Endodermal cell (in vitro differentiated cells): Measurements from ENCODE around the gene YWHAQ. TPM values are rescaled to one million over a fixed set of nuclear protein-coding genes. Genes with fewer than 3 reads are reported as not detected.

ENCODE experiments used
- DNase-seq: peaks from one replicate; pipeline ENCODE4 v3.0.0-alpha.2; 2017
- H3K27ac ChIP-seq: 2 replicates; pipeline ENCODE4 v1.5.1; 2013; ENCODE audit warnings: mild to moderate bottlenecking, low read depth, low read length, moderate library complexity
- H3K27me3 ChIP-seq: 2 replicates; pipeline ENCODE4 v1.6.1; 2013; ENCODE audit warnings: mild to moderate bottlenecking, low read length, moderate library complexity; ENCODE audit not compliant: insufficient read depth, control insufficient read depth, poor library complexity, severe bottlenecking
- H3K36me3 ChIP-seq: 2 replicates; pipeline ENCODE4 v1.7.0; 2013; ENCODE audit warnings: mild to moderate bottlenecking, low read length, moderate library complexity; ENCODE audit not compliant: control insufficient read depth, insufficient read depth
- H3K4me1 ChIP-seq: one replicate; pipeline ENCODE4 v1.7.0; 2013; ENCODE audit warnings: low read length; ENCODE audit not compliant: control insufficient read depth, insufficient read depth
- H3K4me3 ChIP-seq: 2 replicates; pipeline ENCODE4 v1.5.1; 2013; ENCODE audit warnings: mild to moderate bottlenecking, low read length, moderate library complexity
- H3K9ac ChIP-seq: 2 replicates; pipeline ENCODE4 v1.6.1; 2013; ENCODE audit warnings: mild to moderate bottlenecking, low read length, moderate library complexity; ENCODE audit not compliant: poor library complexity, severe bottlenecking; ENCODE audit errors: extremely low read depth
- H3K9me3 ChIP-seq: 2 replicates; pipeline ENCODE4 v1.6.1; 2013; ENCODE audit warnings: mild to moderate bottlenecking, low read length, moderate library complexity; ENCODE audit not compliant: control insufficient read depth
- H3K27ac Mint-ChIP-seq: 2 replicates; pipeline ENCODE4 v1.8.0; 2020; ENCODE audit warnings: mixed read lengths
- H3K27me3 Mint-ChIP-seq: 2 replicates; pipeline ENCODE4 v1.8.0; 2021; ENCODE audit warnings: mild to moderate bottlenecking, mixed read lengths; ENCODE audit not compliant: insufficient read depth
- H3K36me3 Mint-ChIP-seq: 2 replicates; pipeline ENCODE4 v1.8.0; 2020; ENCODE audit warnings: low read depth, mixed read lengths
- H3K4me1 Mint-ChIP-seq: 2 replicates; pipeline ENCODE4 v1.8.0; 2020; ENCODE audit warnings: mixed read lengths
- H3K4me3 Mint-ChIP-seq: 2 replicates; pipeline ENCODE4 v1.8.0; 2020; ENCODE audit warnings: mild to moderate bottlenecking, moderate library complexity, mixed read lengths
- H3K9me3 Mint-ChIP-seq: 2 replicates; pipeline ENCODE4 v1.8.0; 2020; ENCODE audit warnings: mild to moderate bottlenecking, mixed read lengths
- CTCF ChIP-seq: fragments of 200-600 bp; sonication (generic); conservative IDR thresholded peaks from 2 replicates; pipeline ENCODE4 v1.5.0; 2021; ENCODE audit warnings: antibody characterized with exemption, mild to moderate bottlenecking
- WGBS, 2 experiments: methylation state at CpG; one replicate each; pipeline versions ENCODE4 v1.1.5 to v1.1.7; 2013; ENCODE audit warnings: missing lambda C conversion rate in 2 of 2, mixed read lengths in 1 of 2; ENCODE audit not compliant: insufficient coverage in 1 of 2, insufficient read length in 1 of 2; 5-methylcytosine and 5-hydroxymethylcytosine counted together
- total RNA-seq, 2 donors: library from RNA; stranded (reverse); fragmentation: NEBNext Ultra II Directional in 1 of 2; extraction: Animal tissue kit (Norgen Biotek cat#: 25700) in 1 of 2; gene quantifications; 2 replicates in 1 of 2; 3 replicates in 1 of 2; pipeline ENCODE4 v1.2.1, GENCODE V29; 2021

The YWHAQ gene
- total RNA-seq, 2 donors from 2014 or later, result 357 to 374 TPM

- WGBS, 2 experiments, result 94 to 99% methylated on average over 7 to 9 of the region's 9 CpGs
- no peak for TF ChIP-seq CTCF
- Histone ChIP-seq H3K9ac (no peak overlapping the region), H3K27me3 (no peaks in the 10 kb centered on the region), H3K27ac (no peak overlapping the region), H3K4me3 (no peak overlapping the region), H3K36me3 (no peaks in the 10 kb centered on the region), H3K9me3 (no peaks in the 10 kb centered on the region), H3K4me1 (no peaks in the 10 kb centered on the region)
- Mint-ChIP-seq H3K4me1 (peaks cover 11% of the 10 kb centered on the region), H3K27ac (no peak overlapping the region), H3K9me3 (no peaks in the 10 kb centered on the region), H3K4me3 (no peak overlapping the region), H3K27me3 (peaks cover 3% of the 10 kb centered on the region), H3K36me3 (no peaks in the 10 kb centered on the region)
- no peak for DNase-seq
These were observed 13.8 kb upstream of the YWHAQ start for GRCh38 chr2:9644603-9645002.

- no peaks in the 10 kb centered on the region for H3K9me3 Mint-ChIP-seq
- 95 to 97% methylated on average over 6 to 7 of the region's 7 CpGs for WGBS, 2 experiments
These were observed 13.2 kb upstream of the YWHAQ start for GRCh38 chr2:9644021-9644420.

GRCh38 chr2:9641641-9642040 is 10.8 kb upstream of the YWHAQ start:
- no peak overlapping the region for H3K4me3 Mint-ChIP-seq
- peaks cover 3% of the 10 kb centered on the region for H3K27me3 Mint-ChIP-seq
- no peak overlapping the region for H3K9ac ChIP-seq
- H3K36me3 Mint-ChIP-seq, result no peaks in the 10 kb centered on the region
- no peak for DNase-seq
- TF ChIP-seq CTCF, result no peak
- H3K4me1 Mint-ChIP-seq, result peaks cover 13% of the 10 kb centered on the region
- no peaks in the 10 kb centered on the region for H3K27me3 ChIP-seq
- no peak overlapping the region for H3K4me3 ChIP-seq
- 83 to 92% methylated on average over 1 to 4 of the region's 4 CpGs for WGBS, 2 experiments
- no peaks in the 10 kb centered on the region for H3K9me3 ChIP-seq
- no peak overlapping the region for H3K27ac ChIP-seq
- no peak overlapping the region for H3K27ac Mint-ChIP-seq
- H3K4me1 ChIP-seq, result no peaks in the 10 kb centered on the region
- H3K9me3 Mint-ChIP-seq, result no peaks in the 10 kb centered on the region
- H3K36me3 ChIP-seq, result no peaks in the 10 kb centered on the region

More at GRCh38 chr2:9644021-9644420, 13.2 kb upstream of the YWHAQ start:
- no peak for TF ChIP-seq CTCF
- Histone ChIP-seq H3K9me3 (no peaks in the 10 kb centered on the region), H3K36me3 (no peaks in the 10 kb centered on the region), H3K4me3 (no peak overlapping the region), H3K27ac (no peak overlapping the region), H3K27me3 (no peaks in the 10 kb centered on the region), H3K9ac (no peak overlapping the region), H3K4me1 (no peaks in the 10 kb centered on the region)
- Mint-ChIP-seq H3K27me3 (peaks cover 3% of the 10 kb centered on the region), H3K36me3 (no peaks in the 10 kb centered on the region), H3K4me1 (peaks cover 7% of the 10 kb centered on the region), H3K27ac (no peak overlapping the region), H3K4me3 (no peak overlapping the region)
- DNase-seq, result no peak
